Neural progenitor cell (in vitro differentiated cells): ENCODE measurements around the gene KRT76. TPM values are rescaled to one million over a fixed set of nuclear protein-coding genes. Genes with fewer than 3 reads are reported as not detected.

Experiments
- DNase-seq: peaks from one replicate; pipeline ENCODE4 v3.0.0-alpha.2; 2016; ENCODE audit warnings: low spot score
- H2AFZ ChIP-seq: fragments of 200-600 bp; sonication (generic); replicated peaks from 2 replicates; pipeline ENCODE4 v1.6.1; 2016; ENCODE audit warnings: antibody characterized with exemption
- H3F3A ChIP-seq: fragments of 200-600 bp; sonication (generic); 2 replicates; pipeline ENCODE4 v1.6.1; 2016; ENCODE audit warnings: antibody characterized with exemption, low read depth
- H3K27ac ChIP-seq: fragments of 200-600 bp; sonication (generic); 2 replicates; pipeline ENCODE4 v1.5.1; 2016; ENCODE audit warnings: mild to moderate bottlenecking
- H3K27me3 ChIP-seq: fragments of 200-600 bp; sonication (generic); 2 replicates; pipeline ENCODE4 v1.6.1; 2016; ENCODE audit warnings: mild to moderate bottlenecking, moderate library complexity
- H3K36me3 ChIP-seq: fragments of 200-600 bp; sonication (generic); 2 replicates; pipeline ENCODE4 v1.5.1; 2016
- H3K4me1 ChIP-seq: fragments of 200-600 bp; sonication (generic); 2 replicates; pipeline ENCODE4 v1.6.1; 2016; ENCODE audit warnings: mixed run types
- H3K4me2 ChIP-seq: fragments of 200-600 bp; sonication (generic); 2 replicates; pipeline ENCODE4 v1.6.1; 2016
- H3K4me3 ChIP-seq: fragments of 200-600 bp; sonication (generic); 2 replicates; pipeline ENCODE4 v1.5.1; 2016
- H3K79me2 ChIP-seq: fragments of 200-600 bp; sonication (generic); 2 replicates; pipeline ENCODE4 v1.6.1; 2016; ENCODE audit warnings: low read depth
- H3K9ac ChIP-seq: fragments of 200-600 bp; sonication (generic); 2 replicates; pipeline ENCODE4 v1.6.1; 2016
- H3K9me3 ChIP-seq: fragments of 200-600 bp; sonication (generic); 2 replicates; pipeline ENCODE4 v1.5.1; 2016; ENCODE audit warnings: low read depth
- H4K20me1 ChIP-seq: fragments of 200-600 bp; sonication (generic); 2 replicates; pipeline ENCODE4 v1.6.1; 2016; ENCODE audit warnings: low read depth
- H3K27ac Mint-ChIP-seq: 3 replicates; pipeline ENCODE4 v1.8.0; 2021; ENCODE audit warnings: mixed read lengths
- H3K27me3 Mint-ChIP-seq: 2 replicates; pipeline ENCODE4 v1.8.0; 2022; ENCODE audit warnings: low read depth, mild to moderate bottlenecking, inconsistent platforms, moderate library complexity, mixed read lengths; ENCODE audit not compliant: insufficient read depth
- H3K36me3 Mint-ChIP-seq: 3 replicates; pipeline ENCODE4 v1.8.0; 2021; ENCODE audit warnings: mixed read lengths
- H3K4me1 Mint-ChIP-seq: 3 replicates; pipeline ENCODE4 v1.8.0; 2021; ENCODE audit warnings: mixed read lengths
- H3K4me3 Mint-ChIP-seq: 3 replicates; pipeline ENCODE4 v1.8.0; 2021; ENCODE audit warnings: mild to moderate bottlenecking, moderate library complexity, mixed read lengths
- H3K9me3 Mint-ChIP-seq: 3 replicates; pipeline ENCODE4 v1.8.0; 2020; ENCODE audit warnings: mixed read lengths
- EZH2 ChIP-seq: fragments of 200-600 bp; sonication (generic); IDR thresholded peaks from 2 replicates; pipeline ENCODE4 v1.6.1; 2017; ENCODE audit warnings: antibody characterized with exemption, mild to moderate bottlenecking, moderate library complexity
- EZH2phosphoT487 ChIP-seq: fragments of 200-600 bp; sonication (generic); IDR thresholded peaks from 2 replicates; pipeline ENCODE4 v1.6.1; 2017; ENCODE audit warnings: antibody characterized with exemption
- total RNA-seq: library from RNA; depleted of rRNA; stranded (reverse); fragments of >200 nt; gene quantifications from 2 replicates; pipeline ENCODE4 v1.2.3, GENCODE V29; 2015; ENCODE audit warnings: low replicate concordance
- TF ChIP-seq, protein P1 (sequence below): fragments of 200-600 bp; sonication (generic); IDR thresholded peaks from 2 replicates; pipeline ENCODE4 v1.5.1; 2017; ENCODE audit warnings: antibody characterized with exemption, mild to moderate bottlenecking

The KRT76 gene
- total RNA-seq, 1 donor from 2014 or later, result not detected

DNA sequence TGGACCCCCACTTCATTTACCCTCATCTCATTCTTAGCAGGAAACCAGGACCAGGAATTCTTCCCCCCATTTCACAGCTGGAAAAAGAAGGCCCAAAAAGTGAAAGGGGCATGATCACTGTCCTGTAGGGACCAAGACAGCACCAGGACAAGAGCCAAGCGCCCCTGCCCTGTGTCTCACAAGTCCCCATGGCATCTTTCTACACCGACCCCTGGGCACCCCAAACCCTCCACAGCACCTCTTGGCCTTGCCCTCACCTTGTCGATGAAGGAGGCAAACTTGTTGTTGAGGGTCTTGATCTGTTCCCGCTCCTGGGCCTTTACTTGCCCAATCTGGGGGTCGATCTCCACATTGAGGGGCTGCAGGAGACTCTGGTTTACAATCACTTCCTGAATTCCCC lies 710 bp downstream of the KRT76 start:
- H3K4me1 Mint-ChIP-seq, result no peaks in the 10 kb centered on the region
- Histone ChIP-seq H3K9me3 (no peaks in the 10 kb centered on the region), H3K4me2 (no peak overlapping the region), H3K36me3 (no peaks in the 10 kb centered on the region), H3K9ac (no peak overlapping the region), H4K20me1 (no peaks in the 10 kb centered on the region), H3K4me1 (no peaks in the 10 kb centered on the region), H3K27ac (no peak overlapping the region), H3K4me3 (no peak overlapping the region), H3F3A (no peaks in the 10 kb centered on the region), H3K79me2 (no peaks in the 10 kb centered on the region), H2AFZ (no peak overlapping the region), H3K27me3 (peaks cover 4% of the 10 kb centered on the region)
- H3K27ac Mint-ChIP-seq, result no peak overlapping the region
- H3K27me3 Mint-ChIP-seq, result peaks cover 4% of the 10 kb centered on the region
- H3K4me3 Mint-ChIP-seq, result no peak overlapping the region
- TF ChIP-seq EZH2 (no peak), EZH2phosphoT487 (no peak)
- TF ChIP-seq, protein P1, sequence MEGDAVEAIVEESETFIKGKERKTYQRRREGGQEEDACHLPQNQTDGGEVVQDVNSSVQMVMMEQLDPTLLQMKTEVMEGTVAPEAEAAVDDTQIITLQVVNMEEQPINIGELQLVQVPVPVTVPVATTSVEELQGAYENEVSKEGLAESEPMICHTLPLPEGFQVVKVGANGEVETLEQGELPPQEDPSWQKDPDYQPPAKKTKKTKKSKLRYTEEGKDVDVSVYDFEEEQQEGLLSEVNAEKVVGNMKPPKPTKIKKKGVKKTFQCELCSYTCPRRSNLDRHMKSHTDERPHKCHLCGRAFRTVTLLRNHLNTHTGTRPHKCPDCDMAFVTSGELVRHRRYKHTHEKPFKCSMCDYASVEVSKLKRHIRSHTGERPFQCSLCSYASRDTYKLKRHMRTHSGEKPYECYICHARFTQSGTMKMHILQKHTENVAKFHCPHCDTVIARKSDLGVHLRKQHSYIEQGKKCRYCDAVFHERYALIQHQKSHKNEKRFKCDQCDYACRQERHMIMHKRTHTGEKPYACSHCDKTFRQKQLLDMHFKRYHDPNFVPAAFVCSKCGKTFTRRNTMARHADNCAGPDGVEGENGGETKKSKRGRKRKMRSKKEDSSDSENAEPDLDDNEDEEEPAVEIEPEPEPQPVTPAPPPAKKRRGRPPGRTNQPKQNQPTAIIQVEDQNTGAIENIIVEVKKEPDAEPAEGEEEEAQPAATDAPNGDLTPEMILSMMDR, result no peak
- no peaks in the 10 kb centered on the region for H3K9me3 Mint-ChIP-seq
- no peaks in the 10 kb centered on the region for H3K36me3 Mint-ChIP-seq
- DNase-seq, result no peak

DNA sequence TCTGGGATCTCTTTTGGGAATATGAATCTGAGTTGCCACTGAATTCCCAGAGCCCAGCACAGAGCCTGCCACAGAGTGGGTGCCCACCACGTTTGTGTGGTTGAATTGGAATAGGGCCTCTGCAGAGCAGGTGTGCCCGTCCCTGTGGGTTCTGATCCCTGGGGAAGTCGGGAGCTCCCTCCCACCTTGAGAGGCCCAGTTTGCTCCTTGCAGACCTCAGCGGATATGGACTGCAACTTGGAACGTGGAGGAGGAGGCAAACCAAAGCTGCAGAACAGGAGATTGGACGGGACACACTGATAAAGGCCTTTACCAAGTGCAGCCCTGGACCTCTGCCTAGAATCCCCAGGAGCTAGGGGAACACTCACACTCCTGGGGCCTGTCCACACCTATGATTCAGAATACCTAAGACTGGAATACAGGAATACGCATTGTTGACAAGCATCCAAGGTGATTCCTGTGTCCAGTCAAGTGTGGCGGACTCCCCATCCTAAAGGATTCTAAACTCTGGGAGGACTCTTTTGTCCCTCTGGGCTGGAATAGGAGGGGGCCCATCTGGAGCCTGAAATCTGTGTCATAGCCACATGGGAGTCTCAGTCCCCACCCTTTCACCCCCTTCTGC lies 2.4 kb downstream of the KRT76 start:
- no peak overlapping the region for H3K27ac Mint-ChIP-seq
- Histone ChIP-seq H3K79me2 (no peaks in the 10 kb centered on the region), H3K9ac (no peak overlapping the region), H2AFZ (no peak overlapping the region), H3F3A (no peaks in the 10 kb centered on the region), H3K4me1 (no peaks in the 10 kb centered on the region), H3K9me3 (no peaks in the 10 kb centered on the region), H3K4me3 (no peak overlapping the region), H3K4me2 (no peak overlapping the region), H4K20me1 (no peaks in the 10 kb centered on the region), H3K27ac (no peak overlapping the region), H3K27me3 (peaks cover 4% of the 10 kb centered on the region), H3K36me3 (no peaks in the 10 kb centered on the region)
- no peaks in the 10 kb centered on the region for H3K4me1 Mint-ChIP-seq
- no peaks in the 10 kb centered on the region for H3K36me3 Mint-ChIP-seq
- no peak for DNase-seq
- H3K4me3 Mint-ChIP-seq, result no peak overlapping the region
- H3K27me3 Mint-ChIP-seq, result peaks cover 4% of the 10 kb centered on the region
- TF ChIP-seq, protein P1, result no peak
- no peak for TF ChIP-seq EZH2phosphoT487
- no peak for TF ChIP-seq EZH2
- peaks cover 2% of the 10 kb centered on the region for H3K9me3 Mint-ChIP-seq

DNA sequence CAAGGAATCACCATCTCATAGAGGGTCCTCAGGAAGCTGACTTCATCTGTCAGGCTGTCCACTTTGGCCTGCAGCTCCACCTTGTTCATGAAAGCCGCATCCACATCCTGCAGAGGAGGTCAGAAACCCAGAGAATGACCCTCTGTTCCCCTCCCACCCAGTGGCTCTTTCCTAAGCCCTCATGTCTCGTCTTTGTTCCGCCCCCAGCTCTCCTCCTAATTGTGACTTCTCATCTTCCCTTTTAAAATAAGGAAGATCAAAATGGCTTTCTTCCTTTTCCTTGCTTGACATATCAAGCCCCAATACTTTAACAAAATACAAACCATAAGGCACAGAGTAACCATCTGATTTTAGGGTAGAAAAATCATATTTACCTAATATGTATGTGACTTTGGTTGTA lies 4.4 kb downstream of the KRT76 start:
- Histone ChIP-seq H4K20me1 (no peaks in the 10 kb centered on the region), H3K4me1 (no peaks in the 10 kb centered on the region), H3K4me3 (no peak overlapping the region), H3K27me3 (no peaks in the 10 kb centered on the region), H3K27ac (no peak overlapping the region), H2AFZ (no peak overlapping the region), H3K9ac (no peak overlapping the region), H3K36me3 (no peaks in the 10 kb centered on the region), H3K4me2 (no peak overlapping the region), H3K79me2 (no peaks in the 10 kb centered on the region), H3F3A (no peaks in the 10 kb centered on the region), H3K9me3 (no peaks in the 10 kb centered on the region)
- no peak overlapping the region for H3K4me3 Mint-ChIP-seq
- peaks cover 4% of the 10 kb centered on the region for H3K27me3 Mint-ChIP-seq
- H3K36me3 Mint-ChIP-seq, result no peaks in the 10 kb centered on the region
- H3K4me1 Mint-ChIP-seq, result no peaks in the 10 kb centered on the region
- no peak overlapping the region for H3K27ac Mint-ChIP-seq
- H3K9me3 Mint-ChIP-seq, result peaks cover 2% of the 10 kb centered on the region
- no peak for DNase-seq
- TF ChIP-seq EZH2 (no peak), EZH2phosphoT487 (no peak)
- TF ChIP-seq, protein P1, result no peak
